Astrocyte of the spinal cord (primary cell): Measurements from ENCODE around the gene RNPEP.
"Not testable (repeated sequence)": the region's sequence is repeated elsewhere in the genome, so short reads cannot be mapped to it uniquely, and the experiment has no call there.

Source experiments
- DNase-seq: peaks from one replicate; pipeline ENCODE4 v3.0.0; 2011; ENCODE audit warnings: low read depth, low spot score
- H3K4me3 ChIP-seq: 2 replicates; pipeline ENCODE4 v1.5.1; 2011; ENCODE audit warnings: low read depth, mild to moderate bottlenecking, low read length, moderate library complexity
- in situ Hi-C: cut with HindIII; loops from 2 replicates; pipeline ENCODE4 v1.10.0; 2017; ENCODE audit warnings: low sequenced_read_pairs
- TF ChIP-seq, protein P1 (sequence below): IDR thresholded peaks from 2 replicates; pipeline ENCODE4 v1.5.1; 2012; ENCODE audit warnings: low read depth, mild to moderate bottlenecking, low read length, inconsistent platforms

The RNPEP gene

DNA sequence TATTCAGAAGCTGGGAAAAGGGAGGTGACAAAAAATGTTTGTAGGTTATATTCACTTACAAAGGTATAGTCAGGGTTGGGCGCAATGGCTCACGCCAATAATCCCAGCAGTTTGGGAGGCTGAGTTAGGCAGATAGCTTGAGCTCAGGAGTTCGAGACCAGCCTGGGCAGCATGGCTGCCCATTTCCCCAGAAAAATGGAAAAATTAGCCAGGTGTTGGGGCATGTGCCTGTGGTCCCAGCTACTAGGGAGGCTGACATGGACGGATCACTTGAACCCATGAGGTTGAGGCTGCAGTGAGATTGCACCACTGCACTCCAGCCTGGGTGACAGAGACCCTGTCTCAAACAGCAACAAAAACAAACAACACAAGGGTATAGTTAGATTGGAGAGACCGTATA lies 24.1 kb upstream of the RNPEP start:
- H3K4me3 ChIP-seq: no peak overlapping the region
- in situ Hi-C loops: no loop called here
- TF ChIP-seq, protein P1, sequence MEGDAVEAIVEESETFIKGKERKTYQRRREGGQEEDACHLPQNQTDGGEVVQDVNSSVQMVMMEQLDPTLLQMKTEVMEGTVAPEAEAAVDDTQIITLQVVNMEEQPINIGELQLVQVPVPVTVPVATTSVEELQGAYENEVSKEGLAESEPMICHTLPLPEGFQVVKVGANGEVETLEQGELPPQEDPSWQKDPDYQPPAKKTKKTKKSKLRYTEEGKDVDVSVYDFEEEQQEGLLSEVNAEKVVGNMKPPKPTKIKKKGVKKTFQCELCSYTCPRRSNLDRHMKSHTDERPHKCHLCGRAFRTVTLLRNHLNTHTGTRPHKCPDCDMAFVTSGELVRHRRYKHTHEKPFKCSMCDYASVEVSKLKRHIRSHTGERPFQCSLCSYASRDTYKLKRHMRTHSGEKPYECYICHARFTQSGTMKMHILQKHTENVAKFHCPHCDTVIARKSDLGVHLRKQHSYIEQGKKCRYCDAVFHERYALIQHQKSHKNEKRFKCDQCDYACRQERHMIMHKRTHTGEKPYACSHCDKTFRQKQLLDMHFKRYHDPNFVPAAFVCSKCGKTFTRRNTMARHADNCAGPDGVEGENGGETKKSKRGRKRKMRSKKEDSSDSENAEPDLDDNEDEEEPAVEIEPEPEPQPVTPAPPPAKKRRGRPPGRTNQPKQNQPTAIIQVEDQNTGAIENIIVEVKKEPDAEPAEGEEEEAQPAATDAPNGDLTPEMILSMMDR: no peak
- no peak for DNase-seq

DNA sequence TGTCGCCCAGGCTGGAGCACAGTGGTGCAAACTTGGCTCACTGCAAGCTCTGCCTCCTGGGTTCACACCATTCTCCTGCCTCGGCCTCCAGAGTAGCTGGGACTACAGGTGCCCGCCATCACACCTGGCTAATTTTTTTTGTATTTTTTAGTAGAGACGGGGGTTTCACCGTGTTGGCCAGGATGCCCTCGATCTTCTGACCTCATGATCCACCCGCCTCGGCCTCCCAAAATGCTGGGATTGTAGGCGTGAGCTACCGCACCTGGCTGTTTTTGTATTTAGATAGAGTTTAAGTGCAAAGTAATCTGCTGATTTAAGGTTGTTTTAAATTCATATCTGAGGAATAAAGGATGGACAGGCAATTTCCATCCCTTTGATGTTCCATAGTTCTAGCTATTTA lies 20.1 kb upstream of the RNPEP start:
- in situ Hi-C loops, H3K4me3 ChIP-seq, DNase-seq: not testable (repeated sequence)

DNA sequence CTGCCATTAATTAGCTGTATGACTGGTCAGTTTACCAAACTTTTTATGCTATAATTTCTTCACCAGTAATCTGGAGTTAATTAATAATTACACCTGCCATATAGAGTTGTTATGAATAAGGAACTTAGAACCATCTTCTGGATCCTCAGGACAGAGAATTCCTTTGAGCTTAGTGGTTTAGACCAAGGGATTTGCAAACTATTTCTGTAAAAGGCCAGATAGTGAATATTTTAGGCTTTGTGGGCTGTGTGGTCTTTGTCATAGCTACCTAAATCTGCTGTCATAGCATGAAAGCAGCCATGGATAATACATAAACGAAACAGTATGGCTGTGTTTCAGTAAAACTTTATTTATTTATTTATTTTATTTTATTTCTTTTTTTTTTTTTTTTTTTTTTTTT lies 18.2 kb upstream of the RNPEP start:
- no peak for DNase-seq
- in situ Hi-C loops: no loop called here
- H3K4me3 ChIP-seq: no peak overlapping the region
- TF ChIP-seq, protein P1: no peak

DNA sequence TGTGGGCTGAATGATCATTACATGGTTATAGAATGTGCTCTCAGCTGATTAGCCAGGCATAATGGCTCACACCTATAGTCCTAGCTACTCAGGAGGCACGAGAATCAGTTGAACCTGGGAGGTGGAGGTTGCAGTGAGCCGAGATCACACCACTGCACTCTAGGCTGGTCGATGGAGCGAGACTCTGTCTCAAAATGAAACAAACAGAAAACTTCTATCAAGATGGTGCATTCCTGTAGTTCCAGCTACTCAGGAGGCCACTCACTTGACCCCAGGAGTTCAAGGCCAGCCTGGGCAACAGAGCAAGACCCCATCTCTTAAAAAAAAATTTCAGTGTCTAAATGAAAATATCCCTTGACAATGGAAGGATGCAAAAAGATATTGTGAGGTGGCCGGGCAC lies 16.3 kb upstream of the RNPEP start:
- TF ChIP-seq, protein P1: no peak
- in situ Hi-C loops: no loop called here
- DNase-seq: no peak
- H3K4me3 ChIP-seq: no peak overlapping the region

DNA sequence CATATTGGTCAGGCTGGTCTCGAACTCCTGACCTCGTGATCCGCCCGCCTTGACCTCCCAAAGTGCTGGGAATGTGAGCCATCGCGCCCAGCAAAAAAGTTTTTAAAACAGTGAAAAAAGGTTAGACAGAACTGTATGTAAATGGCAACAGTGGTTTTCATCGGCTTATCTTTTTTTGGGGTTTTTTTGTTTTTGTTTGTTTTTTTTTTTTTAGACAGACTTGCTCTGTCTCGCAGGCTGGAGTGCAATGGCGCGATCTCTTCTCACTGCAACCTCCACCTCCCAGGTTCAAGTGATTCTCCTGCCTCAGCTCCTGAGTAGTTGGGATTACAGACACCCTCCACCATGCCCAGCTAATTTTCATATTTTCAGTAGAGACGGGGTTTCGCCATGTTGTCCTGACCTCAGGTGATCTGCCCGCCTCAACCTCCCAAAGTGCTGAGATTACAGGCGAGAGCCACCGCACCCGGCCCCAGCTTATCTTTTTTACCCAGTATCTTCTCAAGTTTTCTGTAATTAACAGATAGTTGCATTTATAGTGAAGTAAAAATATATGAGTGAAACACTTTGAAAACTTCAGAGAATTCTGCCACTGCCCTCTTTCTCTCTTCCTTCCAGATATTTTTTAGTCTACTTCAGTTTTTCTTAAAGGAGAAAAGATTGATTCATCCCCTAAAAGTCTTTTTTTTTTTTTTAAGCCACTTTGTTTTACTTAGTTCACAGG lies 14.1 kb upstream of the RNPEP start:
- TF ChIP-seq, protein P1: no peak
- no peak for DNase-seq
- in situ Hi-C loops: no loop called here
- no peak overlapping the region for H3K4me3 ChIP-seq

DNA sequence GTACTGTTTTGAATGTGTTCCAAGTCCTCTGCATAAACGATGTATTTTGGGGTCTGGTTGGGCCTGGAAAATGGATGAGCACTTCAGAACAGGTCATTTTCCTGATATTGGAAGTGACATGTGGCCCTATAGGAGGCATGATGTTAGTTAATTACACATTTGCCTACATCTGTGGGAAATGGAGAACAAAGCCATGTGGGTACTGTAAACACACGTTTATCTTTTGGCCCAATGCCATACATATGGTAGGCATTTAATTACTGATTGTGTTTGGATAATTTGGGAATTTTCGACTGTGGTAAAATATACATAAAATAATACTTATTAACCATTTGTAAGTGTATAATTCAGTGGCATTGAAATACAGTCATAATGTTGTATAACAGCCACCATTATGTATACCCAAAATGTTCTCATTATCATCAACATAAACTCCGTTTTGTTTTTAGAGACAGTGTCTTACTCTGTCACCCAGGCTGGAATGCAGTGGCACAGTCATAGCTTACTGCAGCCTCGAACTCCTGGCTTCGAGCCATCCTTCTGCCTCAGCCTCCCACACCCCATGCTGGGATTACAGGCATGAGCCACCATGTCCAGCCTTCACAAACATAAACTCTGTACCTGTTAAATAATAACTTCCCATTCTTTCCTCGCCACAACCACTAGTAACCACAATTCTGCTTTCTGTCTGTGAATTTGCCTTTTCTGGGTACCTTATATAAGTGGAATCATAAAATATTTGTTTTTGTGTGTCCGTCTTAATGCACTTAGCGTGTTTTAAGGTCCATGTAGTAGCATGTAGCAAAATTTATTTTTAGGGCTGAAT lies 11.9 kb upstream of the RNPEP start:
- TF ChIP-seq, protein P1: no peak
- peak; percentile 25 for DNase-seq
- H3K4me3 ChIP-seq: no peak overlapping the region
- in situ Hi-C loops: no loop called here

DNA sequence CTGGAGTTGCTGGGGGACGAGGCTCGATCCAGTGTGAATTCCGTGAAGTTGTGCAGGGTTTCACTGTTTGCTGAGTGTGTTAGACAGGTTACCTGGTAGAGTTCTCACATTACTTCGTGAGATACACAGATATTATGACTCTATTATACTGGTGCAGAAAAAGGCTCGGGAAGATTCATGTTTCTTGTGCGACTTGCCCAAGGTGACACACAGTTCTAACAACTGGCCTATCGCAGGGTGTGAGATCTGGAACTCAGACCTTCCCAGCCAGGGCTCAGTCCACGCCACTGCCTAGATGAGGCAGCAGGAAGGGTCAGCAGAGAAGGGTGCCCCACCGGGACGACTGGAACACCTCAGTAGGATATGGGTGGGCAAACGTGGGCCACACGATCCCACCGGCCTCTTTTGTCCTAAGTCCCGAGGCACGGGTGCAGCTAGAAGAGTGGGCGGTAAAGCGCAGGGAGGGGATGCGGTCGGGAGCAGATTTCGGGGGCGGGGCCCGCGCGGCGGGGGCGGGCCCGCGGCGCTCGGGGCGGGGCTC lies 296 bp upstream of the RNPEP start:
- in situ Hi-C loops: no loop called here
- peak overlapping the region; percentile 53 for H3K4me3 ChIP-seq
- TF ChIP-seq, protein P1: no peak
- DNase-seq: peak; percentile 7
